Measurements from ENCODE around the gene SOX18.

Gene SOX18

DNA sequence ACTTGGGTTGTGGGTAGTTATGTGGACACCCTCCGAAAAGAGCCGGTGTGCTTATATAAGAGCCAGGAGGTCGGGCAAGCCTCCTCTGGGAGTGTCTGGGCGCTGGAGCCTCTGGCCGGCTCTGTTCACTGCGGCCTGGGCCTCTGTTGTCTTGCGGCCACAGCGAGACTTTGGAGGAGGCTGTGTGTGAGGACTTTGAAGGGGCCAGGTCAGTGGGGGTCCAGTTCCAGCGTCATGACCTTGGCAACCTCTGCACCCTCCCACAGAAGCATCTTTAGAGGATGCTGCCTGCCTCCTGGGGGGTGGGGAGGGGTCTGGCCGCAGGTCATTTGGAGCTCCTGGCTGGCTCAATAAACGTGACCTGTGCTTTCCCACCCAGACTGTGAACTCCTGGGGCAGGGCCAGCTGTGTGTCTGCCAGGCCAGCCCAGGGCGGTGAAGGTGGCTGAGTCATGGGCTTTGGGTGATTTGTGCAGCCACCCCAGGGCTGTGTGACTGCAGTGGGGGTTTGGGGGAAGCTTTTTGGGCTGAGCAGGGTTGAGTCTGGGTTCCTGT, 14.8 kb upstream of the SOX18 start:
- in situ Hi-C loops (cut with MboI; ENCODE audit: low pct_unique_long_range_greater_than_20kb, low sequenced_read_pairs, unreplicated experiment) = no loop called here
- TF ChIP-seq, protein P1, sequence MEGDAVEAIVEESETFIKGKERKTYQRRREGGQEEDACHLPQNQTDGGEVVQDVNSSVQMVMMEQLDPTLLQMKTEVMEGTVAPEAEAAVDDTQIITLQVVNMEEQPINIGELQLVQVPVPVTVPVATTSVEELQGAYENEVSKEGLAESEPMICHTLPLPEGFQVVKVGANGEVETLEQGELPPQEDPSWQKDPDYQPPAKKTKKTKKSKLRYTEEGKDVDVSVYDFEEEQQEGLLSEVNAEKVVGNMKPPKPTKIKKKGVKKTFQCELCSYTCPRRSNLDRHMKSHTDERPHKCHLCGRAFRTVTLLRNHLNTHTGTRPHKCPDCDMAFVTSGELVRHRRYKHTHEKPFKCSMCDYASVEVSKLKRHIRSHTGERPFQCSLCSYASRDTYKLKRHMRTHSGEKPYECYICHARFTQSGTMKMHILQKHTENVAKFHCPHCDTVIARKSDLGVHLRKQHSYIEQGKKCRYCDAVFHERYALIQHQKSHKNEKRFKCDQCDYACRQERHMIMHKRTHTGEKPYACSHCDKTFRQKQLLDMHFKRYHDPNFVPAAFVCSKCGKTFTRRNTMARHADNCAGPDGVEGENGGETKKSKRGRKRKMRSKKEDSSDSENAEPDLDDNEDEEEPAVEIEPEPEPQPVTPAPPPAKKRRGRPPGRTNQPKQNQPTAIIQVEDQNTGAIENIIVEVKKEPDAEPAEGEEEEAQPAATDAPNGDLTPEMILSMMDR (IDR thresholded peaks at IDR 0.05; ENCODE audit: extremely low read depth, insufficient read depth, missing control alignments) = no peak
- no peak for DNase-seq (ENCODE audit: low spot score)

GRCh38 chr20:64063389-64064144, 14.1 kb upstream of the SOX18 start:
- no peak for DNase-seq (ENCODE audit: low spot score)
- TF ChIP-seq, protein P1 (IDR thresholded peaks at IDR 0.05; ENCODE audit: extremely low read depth, insufficient read depth, missing control alignments) = no peak
- in situ Hi-C loops (cut with MboI; ENCODE audit: low pct_unique_long_range_greater_than_20kb, low sequenced_read_pairs, unreplicated experiment) = no loop called here

DNA sequence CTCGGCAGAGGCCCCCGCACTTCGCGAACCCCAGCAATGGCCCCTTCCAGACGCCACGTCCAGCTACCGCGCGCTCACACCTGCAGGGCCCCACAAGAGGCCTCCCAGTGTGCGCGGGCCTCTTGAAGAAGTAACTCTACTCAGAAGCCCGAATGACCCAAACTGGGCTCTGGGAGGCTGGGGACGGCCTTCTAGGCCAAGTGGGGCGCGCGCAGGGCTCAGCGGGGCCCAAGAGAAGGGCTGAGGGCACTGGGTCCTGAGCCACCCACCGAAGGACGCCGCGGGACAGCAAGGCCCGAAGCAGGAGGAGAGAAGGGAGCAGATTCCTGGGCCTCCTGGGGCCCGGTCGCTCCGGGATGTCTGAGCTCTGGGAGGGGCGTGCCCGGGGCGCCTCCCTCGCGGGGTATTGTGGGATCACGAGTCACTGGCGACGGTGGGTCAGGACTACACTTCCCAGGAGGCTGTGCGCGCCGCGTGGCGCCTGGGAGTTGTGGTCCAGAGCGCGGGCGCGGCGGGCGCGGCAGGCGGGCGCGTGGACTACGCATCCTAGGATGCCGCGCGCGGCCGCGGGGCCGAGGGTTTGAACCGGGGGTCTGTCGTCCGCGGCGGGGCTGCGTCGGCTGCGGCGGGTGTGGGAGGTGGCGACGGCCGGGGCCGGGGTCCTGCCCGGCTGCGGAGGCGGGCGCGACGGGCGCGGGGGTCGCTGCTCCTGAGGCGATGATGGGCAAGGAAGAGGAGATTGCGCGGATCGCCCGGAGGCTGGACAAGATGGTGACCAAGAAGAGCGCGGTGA, 13.4 kb upstream of the SOX18 start, which contains the start of gene TCEA2:
TCEA2 (plus strand) TSS at position 603 of the 793 bp plus-strand sequence; CDS start at position 718, 115 bp downstream.
- in situ Hi-C loops (cut with MboI; ENCODE audit: low pct_unique_long_range_greater_than_20kb, low sequenced_read_pairs, unreplicated experiment) = no loop called here
- TF ChIP-seq, protein P1 (IDR thresholded peaks at IDR 0.05; ENCODE audit: extremely low read depth, insufficient read depth, missing control alignments) = no peak

DNA sequence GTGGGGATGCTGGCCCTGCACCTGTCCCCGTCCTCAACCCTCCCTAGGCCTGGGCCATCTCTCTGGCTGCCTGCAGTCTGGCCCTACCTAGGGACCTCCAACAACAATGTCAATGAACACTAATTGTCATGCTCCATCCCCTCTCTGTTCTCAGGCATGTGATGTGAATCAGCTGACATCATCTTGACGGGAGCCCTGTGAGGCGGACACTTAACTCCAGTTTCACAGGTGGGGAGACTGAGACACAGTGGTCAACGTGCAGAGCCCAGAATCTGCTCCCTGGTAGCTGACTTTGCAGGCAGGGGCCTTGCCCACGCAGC, 12.8 kb upstream of the SOX18 start:
- no peak for DNase-seq (ENCODE audit: low spot score)
- in situ Hi-C loops (cut with MboI; ENCODE audit: low pct_unique_long_range_greater_than_20kb, low sequenced_read_pairs, unreplicated experiment) = no loop called here
- TF ChIP-seq, protein P1 (IDR thresholded peaks at IDR 0.05; ENCODE audit: extremely low read depth, insufficient read depth, missing control alignments) = no peak

More for the DNA sequence above, 13.4 kb upstream of the SOX18 start, which contains the start of gene TCEA2:
- DNase-seq (ENCODE audit: low spot score) = peak; percentile 99

GRCh38 chr20:64058536-64058935, 9.1 kb upstream of the SOX18 start:
- in situ Hi-C loops (cut with MboI; ENCODE audit: low pct_unique_long_range_greater_than_20kb, low sequenced_read_pairs, unreplicated experiment) = no loop called here
- no peak for DNase-seq (ENCODE audit: low spot score)
- TF ChIP-seq, protein P1 (IDR thresholded peaks at IDR 0.05; ENCODE audit: extremely low read depth, insufficient read depth, missing control alignments) = no peak

- TF ChIP-seq, protein P1 (IDR thresholded peaks at IDR 0.05; ENCODE audit: extremely low read depth, insufficient read depth, missing control alignments) = peak; percentile 97
- DNase-seq (ENCODE audit: low spot score) = peak; percentile 91
- in situ Hi-C loops (cut with MboI; ENCODE audit: low pct_unique_long_range_greater_than_20kb, low sequenced_read_pairs, unreplicated experiment) = no loop called here
These were observed 8.4 kb upstream of the SOX18 start for GRCh38 chr20:64057628-64058498.

All from GM13977 (cell line).